SKM-1 treated with dmso at 0.1 percent for 144 hours (cell line): ENCODE results near the gene LENEP.

Source experiments
- DNase-seq: peaks from one replicate; lab custom pipeline; 2025; ENCODE audit not compliant: unreplicated experiment; lab: John Stamatoyannopoulos, UW

LENEP gene

DNA sequence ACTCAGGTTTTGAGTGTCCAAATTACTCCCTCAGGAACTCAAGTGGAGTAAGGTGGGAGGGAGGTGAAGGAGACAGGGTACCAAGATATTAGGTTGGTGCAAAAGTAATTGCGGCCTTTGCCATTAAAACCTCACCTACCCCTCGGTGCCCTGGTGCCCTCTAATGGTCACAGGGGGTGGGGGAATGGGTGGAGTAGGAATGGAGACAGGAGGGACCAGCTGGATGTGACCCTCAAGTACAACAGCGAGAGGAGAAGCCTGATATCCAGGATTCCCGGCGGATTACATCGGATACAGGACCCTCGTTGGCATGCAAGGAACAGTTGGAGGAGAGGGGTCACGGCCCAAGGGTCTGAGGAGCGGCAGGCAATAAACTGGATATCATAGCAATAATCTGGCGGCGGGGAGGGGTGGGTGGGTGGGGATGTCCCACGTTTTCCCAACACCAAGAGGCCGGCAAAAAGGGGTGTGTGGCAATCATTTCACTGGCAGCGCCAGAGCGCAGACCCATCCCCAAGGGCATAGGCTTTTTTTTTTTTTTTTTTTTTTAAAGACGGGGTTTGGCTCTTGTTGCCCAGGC is 4.9 kb downstream of the LENEP start:
- DNase-seq: no peak

DNA sequence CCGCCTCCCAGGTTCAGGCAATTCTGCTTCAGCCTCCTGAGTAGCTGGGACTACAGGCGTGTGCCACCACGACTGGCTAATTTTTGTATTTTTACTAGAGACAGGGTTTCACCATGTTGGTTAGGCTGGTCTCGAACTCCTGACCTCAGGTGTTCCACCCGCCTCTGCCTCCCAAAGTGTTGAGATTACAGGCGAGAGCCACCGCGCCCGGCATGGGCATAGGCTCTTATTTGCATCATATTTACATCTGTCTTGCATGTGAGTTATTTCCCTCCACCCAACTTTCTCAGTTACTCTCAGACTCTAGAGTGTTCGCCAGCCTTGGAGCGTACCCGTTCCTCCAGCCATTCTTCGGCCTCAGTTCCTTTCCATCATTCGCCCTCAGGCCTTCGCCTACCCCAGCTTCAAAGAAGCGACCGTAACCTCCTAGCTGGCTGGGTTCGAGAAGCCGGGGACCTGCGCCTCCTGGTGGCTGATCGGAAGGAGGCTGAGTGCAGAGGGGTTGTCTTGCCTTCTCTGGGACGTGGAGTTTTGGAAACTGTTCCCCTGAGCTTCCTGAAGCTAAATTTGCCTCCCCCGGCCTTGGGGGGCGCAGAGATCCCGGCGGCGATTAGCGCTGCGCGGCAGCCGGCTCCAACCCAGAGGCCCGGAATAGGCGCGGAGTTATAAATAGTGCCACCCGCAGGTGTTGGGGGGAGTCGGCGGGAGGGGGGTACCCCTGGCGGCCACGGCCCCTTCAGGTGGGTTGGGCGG is 5.6 kb downstream of the LENEP start:
- peak; percentile 83 for DNase-seq

DNA sequence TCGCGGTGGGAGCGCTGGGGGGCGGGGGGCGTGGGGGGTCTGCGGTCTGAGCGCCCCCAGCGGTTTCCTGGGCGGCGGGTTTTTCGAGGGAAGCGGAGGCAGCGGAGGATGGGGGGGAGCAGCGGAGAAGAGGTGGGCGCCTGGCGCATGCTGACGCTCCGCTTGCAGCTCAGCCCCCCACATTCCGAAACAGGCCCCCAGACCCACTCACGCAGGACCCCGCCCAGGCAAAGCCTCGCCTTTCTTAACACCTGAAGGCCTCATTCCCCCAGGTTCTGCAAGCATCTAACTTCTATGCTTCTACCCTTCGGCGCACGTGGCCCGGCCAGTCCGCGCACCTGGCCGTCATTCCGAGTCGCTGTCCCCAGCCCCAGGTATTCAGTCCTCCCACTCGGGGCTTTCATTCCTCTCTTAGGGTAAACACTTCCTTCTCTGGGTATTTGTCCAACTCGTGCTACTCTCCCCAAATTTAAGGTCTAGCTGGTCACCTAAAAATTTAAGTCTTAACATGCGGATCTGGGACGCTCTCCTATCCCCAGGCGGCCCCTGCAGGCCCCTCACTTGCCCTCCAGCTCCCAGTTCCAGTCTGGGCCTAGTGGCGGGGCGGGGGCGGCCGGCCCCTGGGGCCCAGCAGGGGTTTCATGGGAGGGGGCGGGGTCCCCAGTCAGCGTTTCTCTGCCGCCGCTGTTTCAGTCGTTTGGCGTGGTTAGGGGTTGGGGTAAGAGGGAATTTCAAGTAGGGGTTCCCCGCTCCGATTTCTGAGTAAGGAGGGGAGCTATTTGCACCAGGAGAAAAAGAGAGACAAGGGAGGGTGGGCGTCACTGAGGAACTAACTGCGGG is 6.4 kb downstream of the LENEP start:
- peak; percentile 55 for DNase-seq

- no peak for DNase-seq
Observed at GRCh38 chr1:155000411-155000725, 7.0 kb downstream of the LENEP start.

GRCh38 chr1:155000726-155001424 is 7.5 kb downstream of the LENEP start:
- peak; percentile 90 for DNase-seq

DNA sequence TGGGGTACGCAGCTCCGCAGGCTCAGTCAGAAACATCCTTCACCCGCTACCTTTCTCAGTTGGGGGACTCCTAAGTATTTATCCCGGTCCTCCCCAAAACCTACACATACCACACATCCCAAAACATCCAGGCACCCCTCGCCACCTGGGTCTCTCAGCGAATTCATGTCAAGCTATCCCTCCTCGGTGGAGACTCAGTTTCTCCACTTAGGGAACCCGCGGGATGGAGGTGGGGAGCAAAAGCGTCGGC is 8.0 kb downstream of the LENEP start:
- DNase-seq: peak; percentile 77

GRCh38 chr1:155001675-155002463 is 8.5 kb downstream of the LENEP start:
- peak; percentile 100 for DNase-seq

DNA sequence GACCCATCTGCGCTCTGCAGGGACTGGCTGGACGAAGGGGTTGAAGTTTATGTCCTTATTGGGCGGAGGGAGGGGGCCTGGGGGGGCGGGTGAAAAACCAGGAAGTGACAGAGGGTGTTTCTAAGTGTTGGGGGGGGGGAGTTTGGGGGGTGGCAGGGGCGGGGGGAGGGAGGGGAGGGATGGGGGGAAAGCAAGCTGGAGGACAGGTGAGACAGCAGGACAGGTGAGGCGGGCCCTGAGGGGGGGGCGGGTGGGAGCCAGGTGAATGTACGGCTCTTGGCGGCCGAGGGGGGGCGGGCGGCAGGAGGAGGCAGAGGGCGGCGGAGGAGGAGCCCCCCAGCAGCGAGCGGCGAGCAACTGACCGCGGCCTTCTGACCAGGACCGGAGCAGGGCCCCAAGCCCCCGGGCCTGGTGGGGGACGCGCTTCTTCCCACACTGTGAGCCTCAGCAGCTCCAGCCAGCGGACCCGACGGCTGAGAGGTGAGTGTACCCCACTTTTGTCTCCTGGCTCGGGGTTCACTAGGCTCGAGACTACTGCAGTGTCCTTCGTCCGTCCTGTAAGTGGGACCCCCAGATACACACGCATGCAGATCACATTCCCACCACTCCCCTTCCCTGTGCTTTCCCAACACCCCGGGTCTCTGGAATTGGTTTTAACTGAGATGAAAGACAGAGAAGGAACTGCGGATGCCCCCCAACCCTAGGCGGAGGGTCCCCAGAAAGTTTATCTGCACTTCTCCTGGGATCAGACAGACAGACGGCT is 9.3 kb downstream of the LENEP start, which contains the start of gene ZBTB7B:
Gene ZBTB7B (plus strand): TSS at position 339 of the 763 bp plus-strand sequence. CDS start 11,859 bp downstream, outside the sequence.
- DNase-seq: peak; percentile 98

GRCh38 chr1:155003227-155003765 is 9.9 kb downstream of the LENEP start:
- DNase-seq: no peak

DNA sequence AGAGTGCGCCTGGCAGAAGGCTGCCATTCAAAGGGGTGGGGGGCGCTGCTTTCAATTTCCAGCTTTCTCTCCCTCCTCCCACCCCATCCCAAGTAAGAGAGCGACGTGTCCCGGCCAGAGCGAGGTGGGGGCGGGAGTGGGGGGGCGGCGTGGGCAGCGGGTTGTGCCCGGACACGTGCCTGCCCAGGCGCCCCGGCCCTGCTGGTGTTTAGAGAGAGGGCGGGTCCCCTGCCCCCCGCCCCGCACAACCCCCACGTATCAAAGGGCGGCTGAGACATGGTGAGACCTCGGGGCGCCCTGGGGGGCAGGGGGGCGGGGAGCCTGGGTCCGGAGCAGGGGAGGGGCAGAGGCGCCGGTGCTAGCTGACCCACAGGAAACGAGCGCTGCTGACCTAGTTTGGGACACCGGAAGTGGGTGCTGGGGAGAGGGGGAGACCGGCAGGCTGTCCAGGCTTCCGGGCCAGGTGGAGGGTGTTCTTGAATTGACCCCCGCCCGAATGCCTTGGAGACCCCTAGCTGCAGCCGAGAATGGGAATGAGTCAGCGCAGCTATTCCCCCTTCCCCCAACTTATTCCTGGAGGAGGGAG is 10.5 kb downstream of the LENEP start:
- DNase-seq: no peak

DNA sequence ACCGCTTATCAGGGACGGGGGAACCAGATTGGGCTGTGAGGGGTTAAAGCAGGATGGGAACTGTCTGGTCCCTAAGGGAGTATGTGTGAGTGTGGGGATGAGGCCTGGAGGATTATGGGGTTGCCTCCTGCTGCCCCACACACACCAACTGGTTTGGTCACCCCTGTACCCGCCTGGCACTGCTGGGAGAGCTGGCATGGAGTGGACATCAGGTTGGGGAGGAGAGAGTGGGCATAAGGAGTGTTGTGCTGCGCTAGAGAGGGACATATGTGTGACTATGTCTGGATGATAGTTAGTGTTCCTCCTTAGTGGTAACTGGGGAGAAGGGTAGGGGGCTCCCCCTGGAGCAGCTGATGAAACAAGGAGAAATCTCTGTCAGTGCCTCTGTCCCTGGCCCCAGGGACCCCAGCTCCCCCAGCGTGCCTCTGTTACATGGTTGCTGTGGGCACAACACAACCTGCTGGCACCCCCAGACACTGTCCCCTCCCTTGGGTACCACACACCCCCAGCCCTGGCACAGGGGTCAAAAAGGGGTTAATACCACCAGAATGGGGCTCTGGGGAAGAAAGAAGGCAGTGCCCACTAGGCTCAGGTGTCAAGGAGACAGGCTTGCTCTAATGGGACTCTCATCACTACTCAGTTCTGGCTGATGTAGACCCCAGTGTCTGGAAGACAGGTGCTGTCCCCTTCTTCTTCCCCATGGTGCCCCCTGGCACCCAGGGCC is 11.1 kb downstream of the LENEP start:
- DNase-seq: no peak

DNA sequence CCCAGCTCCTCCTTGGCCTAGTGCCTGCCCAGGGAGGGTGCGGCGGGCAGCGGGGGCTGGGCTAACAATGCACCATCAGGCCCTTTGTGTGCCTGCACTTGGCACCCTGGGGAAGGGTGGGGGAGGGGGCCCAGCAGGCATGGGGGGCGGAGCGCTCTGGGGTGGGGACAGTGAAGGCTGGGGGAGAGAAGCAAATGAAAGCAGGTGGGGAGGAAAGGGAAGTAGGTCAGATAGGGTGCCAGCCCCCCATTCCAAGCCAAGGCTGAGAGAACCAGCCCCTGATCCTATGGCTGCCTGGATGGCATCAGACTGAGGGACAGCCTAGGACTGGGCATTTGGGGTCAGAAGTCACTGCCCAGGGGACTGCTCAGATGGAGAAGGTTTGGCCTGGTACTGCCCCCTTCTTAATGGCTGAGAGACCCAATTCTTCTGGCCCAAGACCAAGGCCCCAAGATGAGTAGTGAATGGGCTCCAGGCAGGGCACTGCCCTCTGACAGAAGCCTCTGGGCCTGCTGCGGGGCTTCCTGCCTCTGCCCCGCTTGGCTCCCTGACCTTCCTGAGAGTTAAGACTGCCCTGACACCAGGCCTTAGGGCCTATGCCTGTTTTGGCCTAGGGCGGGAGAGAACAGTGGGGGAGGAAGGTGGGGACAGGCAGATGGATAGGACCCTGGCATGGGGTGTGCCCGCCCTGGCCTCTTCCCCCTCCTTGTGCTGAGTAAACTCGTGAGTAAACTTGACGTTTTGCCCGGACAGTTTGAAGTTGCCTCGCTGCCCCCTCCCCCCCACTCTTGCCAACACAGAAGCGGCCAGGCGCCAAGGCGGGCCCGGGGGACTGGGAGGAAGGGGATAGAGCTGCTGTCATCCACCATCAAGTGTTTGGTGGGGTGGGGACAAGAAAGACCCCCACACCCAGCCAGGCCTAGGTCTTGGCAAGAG is 12.0 kb downstream of the LENEP start:
- no peak for DNase-seq

DNA sequence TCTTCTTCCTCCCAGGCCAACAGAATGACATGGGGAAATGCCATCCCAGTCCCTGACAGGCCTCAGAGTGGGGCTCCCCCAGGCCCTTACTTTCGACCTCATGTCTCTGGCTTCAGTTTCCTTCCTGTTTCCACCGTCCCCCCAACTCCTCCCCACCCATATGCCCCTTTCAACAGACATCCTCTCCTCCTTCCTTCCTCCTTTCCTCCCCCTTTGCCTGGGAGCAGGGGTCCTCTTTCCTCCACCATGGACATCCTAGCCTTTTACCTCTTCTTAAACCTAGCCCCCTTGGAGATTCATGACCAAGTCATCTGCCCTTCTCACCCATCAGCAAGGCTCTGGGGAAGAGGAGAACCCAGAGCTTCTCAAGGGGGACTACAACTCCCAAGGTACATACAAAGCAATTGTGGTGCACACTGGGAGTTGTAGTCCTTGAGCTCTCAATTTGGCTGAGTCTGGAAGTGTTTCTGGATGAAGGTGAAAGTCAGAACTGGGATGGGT is 13.3 kb downstream of the LENEP start:
- peak; percentile 90 for DNase-seq

DNA sequence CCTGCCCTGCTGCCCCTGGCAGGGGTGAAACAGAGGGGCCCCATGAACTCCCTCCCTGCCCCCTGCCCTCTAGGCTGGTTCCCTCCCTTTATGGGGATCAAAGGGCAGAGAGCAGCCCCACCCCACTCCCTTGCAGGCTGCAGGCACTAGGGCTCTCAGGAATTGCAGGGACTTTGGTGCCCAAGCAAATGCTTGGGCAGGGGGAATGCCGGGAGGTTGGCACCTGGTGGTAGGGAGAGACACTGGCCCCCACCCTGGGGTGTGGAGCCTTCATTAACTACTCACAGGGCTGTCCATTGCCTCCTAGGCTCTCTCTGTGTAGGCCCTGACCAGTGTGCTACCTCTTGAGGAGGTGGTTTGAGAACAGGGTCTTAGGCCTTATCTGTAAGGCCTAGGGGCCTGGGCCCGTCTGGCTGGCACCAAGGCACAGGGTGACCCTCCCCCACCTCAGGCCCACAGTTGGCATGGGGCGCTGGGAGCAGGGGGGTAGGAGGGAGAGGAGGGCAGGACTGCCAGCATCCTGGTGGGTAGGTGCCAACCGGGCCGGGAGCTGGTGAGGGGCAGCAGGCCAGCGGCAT is 14.0 kb downstream of the LENEP start:
- DNase-seq: no peak

DNA sequence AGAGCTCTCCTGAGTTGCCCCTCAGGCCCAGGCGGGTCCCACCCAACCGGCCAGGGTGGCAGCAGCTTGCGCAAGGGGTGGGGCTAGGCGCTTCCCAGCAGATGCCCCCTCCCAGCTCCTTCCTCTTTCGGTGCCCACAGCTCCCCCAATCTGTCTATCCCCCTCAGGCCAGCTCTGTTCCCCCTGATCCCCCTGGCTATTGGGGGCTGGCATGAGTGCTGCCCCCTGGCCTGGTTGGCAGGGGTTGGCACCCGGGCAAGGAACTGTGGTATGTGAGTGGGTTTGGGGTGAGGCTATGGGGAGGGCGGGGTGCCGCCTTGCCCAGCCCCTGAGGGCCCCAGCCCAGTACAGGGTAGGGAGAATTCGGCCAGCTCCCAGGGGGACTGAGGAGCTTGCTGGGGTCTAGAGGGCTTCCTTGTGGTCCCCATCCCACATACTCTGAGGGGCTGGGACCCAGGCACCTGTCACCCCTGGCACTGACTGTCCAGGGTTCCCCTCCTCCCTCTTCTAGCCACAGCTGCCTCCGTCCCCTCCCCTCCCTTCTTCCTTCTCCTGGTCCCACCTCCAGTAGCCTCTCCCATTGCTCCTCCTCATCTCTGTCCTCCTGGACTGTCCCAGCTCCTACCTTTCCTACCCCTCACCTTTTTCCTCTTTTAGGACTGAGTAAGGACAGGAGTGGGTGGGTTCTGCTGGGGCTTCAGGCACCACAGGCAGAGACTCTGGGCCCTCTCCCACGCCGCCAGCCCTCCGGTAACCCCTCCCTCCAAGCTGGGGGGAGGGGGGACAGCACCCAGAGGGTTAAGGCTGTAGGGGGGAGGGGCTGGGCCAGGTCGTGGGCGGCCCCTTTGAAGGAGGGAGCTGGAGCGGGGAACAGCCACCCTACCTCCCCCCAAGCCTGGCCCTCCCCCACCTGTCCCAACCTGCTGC is 14.9 kb downstream of the LENEP start:
- peak; percentile 21 for DNase-seq

DNA sequence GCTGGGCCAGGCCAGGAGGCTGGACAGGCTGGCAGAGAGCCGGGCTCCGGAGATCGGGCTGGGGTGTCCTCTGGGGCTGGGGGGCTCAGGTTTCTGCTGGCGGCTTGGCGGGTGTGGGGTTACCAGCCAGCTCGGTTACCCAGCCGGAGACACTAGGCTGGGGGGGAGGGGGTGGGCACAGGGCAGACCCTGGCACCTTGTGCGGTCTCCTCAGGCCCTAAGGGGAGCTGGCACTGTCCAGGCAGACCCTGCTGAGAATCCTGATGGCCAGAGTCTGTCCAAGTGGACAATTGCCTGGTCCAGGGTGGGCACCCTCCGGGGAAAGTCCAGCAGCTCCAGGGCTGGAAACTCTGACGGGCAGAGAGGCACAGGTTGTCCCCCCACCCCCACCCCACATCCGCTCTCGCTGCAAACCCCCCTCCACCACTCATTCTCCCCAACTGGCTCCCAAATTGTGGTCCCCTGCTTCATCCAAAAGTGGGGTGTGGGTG is 15.9 kb downstream of the LENEP start:
- no peak for DNase-seq
